ENCODE results near the gene CYBC1. TPM values are rescaled to one million over a fixed set of nuclear protein-coding genes. Genes with fewer than 3 reads are reported as not detected.
A peak's percentile ranks its signal among the peaks of the same experiment; 100 is the strongest.

CYBC1 gene
- total and polyA plus RNA-seq, 9 of the 15 experiments (the other 6 are each of a cell fraction or from before 2014, with no cell fraction given) = 1.3 to 71.8 (median 49.9) TPM

- TF ChIP-seq, protein P1, sequence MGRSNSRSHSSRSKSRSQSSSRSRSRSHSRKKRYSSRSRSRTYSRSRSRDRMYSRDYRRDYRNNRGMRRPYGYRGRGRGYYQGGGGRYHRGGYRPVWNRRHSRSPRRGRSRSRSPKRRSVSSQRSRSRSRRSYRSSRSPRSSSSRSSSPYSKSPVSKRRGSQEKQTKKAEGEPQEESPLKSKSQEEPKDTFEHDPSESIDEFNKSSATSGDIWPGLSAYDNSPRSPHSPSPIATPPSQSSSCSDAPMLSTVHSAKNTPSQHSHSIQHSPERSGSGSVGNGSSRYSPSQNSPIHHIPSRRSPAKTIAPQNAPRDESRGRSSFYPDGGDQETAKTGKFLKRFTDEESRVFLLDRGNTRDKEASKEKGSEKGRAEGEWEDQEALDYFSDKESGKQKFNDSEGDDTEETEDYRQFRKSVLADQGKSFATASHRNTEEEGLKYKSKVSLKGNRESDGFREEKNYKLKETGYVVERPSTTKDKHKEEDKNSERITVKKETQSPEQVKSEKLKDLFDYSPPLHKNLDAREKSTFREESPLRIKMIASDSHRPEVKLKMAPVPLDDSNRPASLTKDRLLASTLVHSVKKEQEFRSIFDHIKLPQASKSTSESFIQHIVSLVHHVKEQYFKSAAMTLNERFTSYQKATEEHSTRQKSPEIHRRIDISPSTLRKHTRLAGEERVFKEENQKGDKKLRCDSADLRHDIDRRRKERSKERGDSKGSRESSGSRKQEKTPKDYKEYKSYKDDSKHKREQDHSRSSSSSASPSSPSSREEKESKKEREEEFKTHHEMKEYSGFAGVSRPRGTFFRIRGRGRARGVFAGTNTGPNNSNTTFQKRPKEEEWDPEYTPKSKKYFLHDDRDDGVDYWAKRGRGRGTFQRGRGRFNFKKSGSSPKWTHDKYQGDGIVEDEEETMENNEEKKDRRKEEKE (IDR thresholded peaks at IDR 0.05; ENCODE audit: borderline replicate concordance in 1 of 2, control insufficient read depth in 1 of 2, low read depth in 2 of 2, low read length in 1 of 2) = 0 out of 4 replicates have a peak, but pooled peaks of 1 of the 2 experiments have one; percentile 38
- TF ChIP-seq ZNF347 (CRISPR knock-in tag; IDR thresholded peaks at IDR 0.05; ENCODE audit: low read depth) (no peak), SMAD1 (IDR thresholded peaks at IDR 0.05; ENCODE audit: low read depth, low read length, partially characterized antibody) (no peak), ZNF175 (CRISPR knock-in tag; IDR thresholded peaks at IDR 0.05; ENCODE audit: low read depth) (no peak), BRCA1 (IDR thresholded peaks at IDR 0.05) (no peak), BRCA1 (CRISPR knock-in tag; IDR thresholded peaks at IDR 0.05) (no peak), TRIM24 (IDR thresholded peaks at IDR 0.05) (no peak), CREM (IDR thresholded peaks at IDR 0.05; ENCODE audit: low read depth) (peak; percentile 74), STAT5A (IDR thresholded peaks at IDR 0.05; ENCODE audit: borderline replicate concordance, low read length) (no peak; the same call in 1 of the 2 replicates), FOXJ3 (CRISPR knock-in tag; IDR thresholded peaks at IDR 0.05) (no peak), ZNF589 (CRISPR knock-in tag; IDR thresholded peaks at IDR 0.05; ENCODE audit: low read depth) (peak; percentile 84), DMBX1 (CRISPR knock-in tag; IDR thresholded peaks at IDR 0.05; ENCODE audit: borderline replicate concordance) (peak; percentile 62; the same call in 1 of the 2 replicates), ZBTB26 (CRISPR knock-in tag; IDR thresholded peaks at IDR 0.05) (no peak), ZKSCAN3 (CRISPR knock-in tag; IDR thresholded peaks at IDR 0.05) (no peak), ETV5 (CRISPR knock-in tag; IDR thresholded peaks at IDR 0.05; ENCODE audit: low read depth) (peak; percentile 91), CREB3L1 (IDR thresholded peaks at IDR 0.05; ENCODE audit: borderline replicate concordance, low read depth) (peak; percentile 96), RBFOX2 (IDR thresholded peaks at IDR 0.05; ENCODE audit: low read depth, low read length) (peak; percentile 99)
- TF ChIP-seq, protein P2, sequence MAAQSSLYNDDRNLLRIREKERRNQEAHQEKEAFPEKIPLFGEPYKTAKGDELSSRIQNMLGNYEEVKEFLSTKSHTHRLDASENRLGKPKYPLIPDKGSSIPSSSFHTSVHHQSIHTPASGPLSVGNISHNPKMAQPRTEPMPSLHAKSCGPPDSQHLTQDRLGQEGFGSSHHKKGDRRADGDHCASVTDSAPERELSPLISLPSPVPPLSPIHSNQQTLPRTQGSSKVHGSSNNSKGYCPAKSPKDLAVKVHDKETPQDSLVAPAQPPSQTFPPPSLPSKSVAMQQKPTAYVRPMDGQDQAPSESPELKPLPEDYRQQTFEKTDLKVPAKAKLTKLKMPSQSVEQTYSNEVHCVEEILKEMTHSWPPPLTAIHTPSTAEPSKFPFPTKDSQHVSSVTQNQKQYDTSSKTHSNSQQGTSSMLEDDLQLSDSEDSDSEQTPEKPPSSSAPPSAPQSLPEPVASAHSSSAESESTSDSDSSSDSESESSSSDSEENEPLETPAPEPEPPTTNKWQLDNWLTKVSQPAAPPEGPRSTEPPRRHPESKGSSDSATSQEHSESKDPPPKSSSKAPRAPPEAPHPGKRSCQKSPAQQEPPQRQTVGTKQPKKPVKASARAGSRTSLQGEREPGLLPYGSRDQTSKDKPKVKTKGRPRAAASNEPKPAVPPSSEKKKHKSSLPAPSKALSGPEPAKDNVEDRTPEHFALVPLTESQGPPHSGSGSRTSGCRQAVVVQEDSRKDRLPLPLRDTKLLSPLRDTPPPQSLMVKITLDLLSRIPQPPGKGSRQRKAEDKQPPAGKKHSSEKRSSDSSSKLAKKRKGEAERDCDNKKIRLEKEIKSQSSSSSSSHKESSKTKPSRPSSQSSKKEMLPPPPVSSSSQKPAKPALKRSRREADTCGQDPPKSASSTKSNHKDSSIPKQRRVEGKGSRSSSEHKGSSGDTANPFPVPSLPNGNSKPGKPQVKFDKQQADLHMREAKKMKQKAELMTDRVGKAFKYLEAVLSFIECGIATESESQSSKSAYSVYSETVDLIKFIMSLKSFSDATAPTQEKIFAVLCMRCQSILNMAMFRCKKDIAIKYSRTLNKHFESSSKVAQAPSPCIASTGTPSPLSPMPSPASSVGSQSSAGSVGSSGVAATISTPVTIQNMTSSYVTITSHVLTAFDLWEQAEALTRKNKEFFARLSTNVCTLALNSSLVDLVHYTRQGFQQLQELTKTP (IDR thresholded peaks at IDR 0.05; ENCODE audit: low read depth in 1 of 2, partially characterized antibody in 2 of 2) = no peak
Measured at GRCh38 chr17:82458179-82458884, 7.8 kb upstream of the CYBC1 start, which contains the start of gene NARF (continued).

All from K562 (cell line).